Small intestine (tissue), 7 donors: ENCODE results near the gene ST3GAL3. TPM values are rescaled to one million over a fixed set of nuclear protein-coding genes. Genes with fewer than 3 reads are reported as not detected.

Source experiments
- DNase-seq, 2 donors: peaks; one replicate each; pipeline versions ENCODE4 v3.0.0 to v3.0.0-alpha.2; 2013
- FAIRE-seq: peaks from 2 replicates; lab custom pipeline; 2012; peaks lifted over from hg19 to GRCh38; lab: Jason Lieb, UNC
- H3K27ac ChIP-seq, 3 donors: one replicate each; pipeline ENCODE4 v1.5.1; 2013; ENCODE audit warnings: low read length in 2 of 3, mild to moderate bottlenecking in 2 of 3, control low read depth in 1 of 3, inconsistent platforms in 1 of 3, low read depth in 1 of 3, moderate library complexity in 1 of 3
- H3K27me3 ChIP-seq, 3 donors: one replicate each; pipeline ENCODE4 v1.6.1; 2013; ENCODE audit warnings: low read length in 3 of 3, inconsistent platforms in 1 of 3; ENCODE audit not compliant: control insufficient read depth in 3 of 3, insufficient read depth in 3 of 3
- H3K36me3 ChIP-seq, 3 donors: one replicate each; pipeline ENCODE4 v1.6.1; 2013; ENCODE audit warnings: low read length in 3 of 3, inconsistent platforms in 1 of 3, low read depth in 1 of 3, mild to moderate bottlenecking in 1 of 3, moderate library complexity in 1 of 3; ENCODE audit not compliant: control insufficient read depth in 3 of 3, insufficient read depth in 2 of 3
- H3K4me1 ChIP-seq, 3 donors: one replicate each; pipeline ENCODE4 v1.6.1; 2013; ENCODE audit warnings: low read length in 2 of 3, inconsistent platforms in 1 of 3, low read depth in 1 of 3, mild to moderate bottlenecking in 1 of 3, moderate library complexity in 1 of 3; ENCODE audit not compliant: control insufficient read depth in 3 of 3, insufficient read depth in 2 of 3
- H3K4me3 ChIP-seq, 3 donors: one replicate each; pipeline ENCODE4 v1.5.1; 2013; ENCODE audit warnings: low read length in 3 of 3, control low read depth in 1 of 3, inconsistent platforms in 1 of 3, low read depth in 1 of 3, mild to moderate bottlenecking in 1 of 3, moderate library complexity in 1 of 3
- H3K9me3 ChIP-seq, 2 donors: one replicate each; pipeline ENCODE4 v1.6.1; 2013; ENCODE audit warnings: low read depth in 1 of 2, low read length in 1 of 2; ENCODE audit not compliant: control insufficient read depth in 2 of 2, insufficient read depth in 1 of 2
- WGBS, 3 donors: extraction: QIAGEN DNeasy Blood & Tissue Kit; methylation state at CpG; one replicate each; pipeline ENCODE4 v1.1.7; 2013; 5-methylcytosine and 5-hydroxymethylcytosine counted together
- polyA plus RNA-seq, 4 donors: library from polyadenylated mRNA; stranded (reverse) in 3 of 4; unstranded in 1 of 4; fragments of 200-250 nt in 3 of 4; fragments of 120-200 nt in 1 of 4; gene quantifications; one replicate each; pipeline versions ENCODE4 v1.2.1 to v1.2.3, GENCODE V29; 2013
- donor health status: healthy with polysubstance abuse.
- donor health status: control.
- donor health status: control.
- donor health status: Bipolar disorder and iron deficiency.
- donor health status: healthy.

Gene ST3GAL3
- polyA plus RNA-seq, 4 donors, result 1.1 to 5.4 (median 3.7) TPM

DNA sequence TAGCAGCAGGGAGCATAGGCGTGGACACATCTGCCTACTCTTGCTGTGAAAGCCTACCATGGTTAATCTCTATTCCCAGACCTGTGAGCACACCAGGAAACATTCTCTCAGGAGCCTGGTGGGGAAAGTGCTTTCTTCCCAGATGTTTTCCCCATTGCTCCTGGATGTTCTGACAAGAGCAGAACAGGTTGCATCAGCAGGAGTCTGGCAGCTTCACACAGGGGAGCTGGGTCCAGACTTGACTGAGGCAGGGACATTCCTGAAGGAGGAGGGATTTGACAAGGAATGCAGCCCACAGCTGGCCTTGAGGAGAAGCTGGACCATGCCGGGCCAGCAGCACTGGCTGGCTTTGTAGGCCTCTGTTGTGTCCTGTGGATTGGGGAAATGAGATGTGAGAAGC, 205.3 kb downstream of the ST3GAL3 start:
- WGBS, 3 donors, result 72 to 88% (median 79%) methylated on average over 2 of the region's 2 CpGs
- H3K27ac ChIP-seq, result no peak overlapping the region

DNA sequence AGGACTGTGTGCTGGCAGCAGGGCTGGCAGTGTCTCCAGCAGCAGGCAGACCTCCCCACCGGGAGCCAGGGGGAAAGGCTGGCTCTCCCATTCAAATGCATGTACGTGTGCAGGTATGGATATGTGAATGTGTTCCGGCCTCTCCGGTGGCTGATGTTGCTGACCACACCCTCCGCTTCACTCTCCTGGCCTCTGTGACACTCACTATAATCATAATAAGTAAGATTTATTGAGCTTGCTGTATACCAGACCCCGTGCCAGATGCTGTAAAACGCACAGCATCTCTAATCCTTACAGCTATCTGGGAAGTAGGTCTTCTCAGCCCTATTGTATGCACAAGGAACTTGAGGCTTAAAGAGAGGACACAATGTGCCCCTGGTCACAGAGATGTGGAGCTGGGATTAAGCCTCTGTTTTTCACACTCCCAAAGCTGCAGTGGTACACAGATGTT, 205.7 kb downstream of the ST3GAL3 start:
- no peak overlapping the region for H3K27ac ChIP-seq
- 73 to 84% (median 79%) methylated on average over 7 of the region's 7 CpGs for WGBS, 3 donors
- no peaks in the 10 kb centered on the region for H3K9me3 ChIP-seq
- DNase-seq (no peak), FAIRE-seq (no peak)
- no peak overlapping the region for H3K4me3 ChIP-seq
- H3K36me3 ChIP-seq, result peaks cover 0 to 2% (median 0%) of the 10 kb centered on the region in 3 donors
- no peaks in the 10 kb centered on the region for H3K27me3 ChIP-seq
- H3K4me1 ChIP-seq, result no peaks in the 10 kb centered on the region

More for the DNA sequence above, 205.3 kb downstream of the ST3GAL3 start:
- FAIRE-seq (no peak), DNase-seq (no peak)
- Histone ChIP-seq H3K4me3 (no peak overlapping the region), H3K9me3 (no peaks in the 10 kb centered on the region), H3K36me3 (peaks cover 0 to 2% (median 0%) of the 10 kb centered on the region in 3 donors), H3K27me3 (no peaks in the 10 kb centered on the region), H3K4me1 (no peaks in the 10 kb centered on the region)

DNA sequence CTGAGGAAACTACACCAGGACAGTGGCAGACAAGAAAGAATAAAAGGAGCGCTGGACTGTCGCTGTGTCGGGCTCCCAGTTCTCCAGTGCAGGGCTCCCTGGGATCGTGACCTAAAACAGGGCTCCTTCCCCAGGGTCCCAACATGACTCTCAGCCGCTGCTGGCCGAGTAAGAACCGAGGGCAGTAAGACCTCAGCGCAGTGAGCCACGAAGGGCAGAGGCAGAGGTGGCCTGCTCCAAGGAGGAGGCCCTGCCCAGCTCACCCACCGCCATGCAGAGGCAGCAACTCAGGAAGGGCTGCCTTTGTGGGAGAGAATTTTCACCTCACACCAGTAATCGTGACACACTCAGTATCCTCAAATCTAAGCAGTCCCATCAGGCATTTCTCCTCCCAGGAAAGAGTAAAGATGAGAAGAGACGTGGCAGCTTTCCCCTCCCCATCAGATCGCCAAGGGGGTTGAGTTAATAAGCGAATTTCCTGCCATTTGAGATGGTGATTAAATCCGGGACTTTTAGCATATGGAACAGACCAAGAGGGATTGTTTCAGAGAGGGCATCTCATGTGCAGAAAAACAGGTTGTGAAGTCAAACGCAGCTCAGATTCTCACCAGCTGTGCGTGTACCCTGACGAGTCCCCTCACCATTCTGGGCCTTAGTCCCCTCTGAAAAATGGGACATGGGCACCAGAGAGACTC, 206.5 kb downstream of the ST3GAL3 start:
- DNase-seq, result no peak
- FAIRE-seq, result no peak
- no peaks in the 10 kb centered on the region for H3K27me3 ChIP-seq

DNA sequence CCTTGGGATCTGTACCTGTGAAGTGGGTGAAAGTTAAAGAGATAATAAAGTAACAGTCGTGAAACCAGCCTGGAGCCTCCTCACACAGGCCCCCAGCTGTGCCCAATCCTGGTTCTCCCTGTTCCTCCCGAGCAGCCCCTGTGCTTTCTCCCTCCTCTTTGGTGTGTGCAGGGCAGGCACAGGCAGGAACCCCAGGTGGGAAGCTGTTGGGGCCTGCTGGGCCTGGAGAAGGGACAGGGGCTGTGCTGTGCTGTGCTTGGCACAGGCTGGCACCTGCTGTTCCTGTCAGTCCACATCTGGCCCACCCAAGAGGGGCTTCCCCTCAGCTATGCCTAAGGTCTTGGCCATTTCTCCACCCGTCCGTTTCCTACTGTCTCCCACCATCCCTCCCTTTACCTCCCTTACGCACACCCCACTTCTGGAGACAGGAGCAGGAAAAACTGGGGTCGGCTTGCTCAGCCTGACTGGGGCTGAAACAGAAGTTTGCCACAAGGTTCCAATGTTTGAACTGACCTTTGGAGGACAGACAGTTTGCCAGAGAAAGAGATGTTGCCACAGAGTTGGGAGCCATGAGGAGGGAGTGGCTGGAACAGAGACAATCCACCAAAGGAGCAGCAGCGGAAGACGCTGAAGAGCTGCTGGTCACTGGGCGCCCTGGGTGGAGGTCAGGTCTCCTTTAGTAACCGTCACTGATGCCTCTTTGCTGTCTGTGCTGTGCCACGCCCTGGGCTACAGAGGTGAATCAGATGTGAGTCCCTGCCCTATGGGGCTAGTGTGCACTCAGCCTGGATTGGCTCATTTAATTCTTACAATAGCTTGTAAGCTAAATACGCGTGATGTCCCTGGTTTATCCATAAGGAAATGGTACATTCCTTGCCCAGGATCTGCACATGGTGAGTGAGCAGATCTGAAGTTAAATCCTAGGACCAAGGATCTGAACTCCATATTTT, 207.5 kb downstream of the ST3GAL3 start:
- no peak overlapping the region for H3K27ac ChIP-seq
- no peaks in the 10 kb centered on the region for H3K27me3 ChIP-seq
- FAIRE-seq, result no peak
- DNase-seq, result no peak
- no peak overlapping the region for H3K4me3 ChIP-seq
- H3K9me3 ChIP-seq, result no peaks in the 10 kb centered on the region
- no peaks in the 10 kb centered on the region for H3K4me1 ChIP-seq
- WGBS, 3 donors, result 86 to 89% (median 88%) methylated on average over 13 of the region's 13 CpGs
- H3K36me3 ChIP-seq, result peaks cover 0 to 2% (median 0%) of the 10 kb centered on the region in 3 donors

More for the DNA sequence above, 206.5 kb downstream of the ST3GAL3 start:
- H3K27ac ChIP-seq, result no peak overlapping the region
- no peaks in the 10 kb centered on the region for H3K9me3 ChIP-seq
- no peak overlapping the region for H3K4me3 ChIP-seq
- H3K36me3 ChIP-seq, result peaks cover 0 to 2% (median 0%) of the 10 kb centered on the region in 3 donors
- WGBS, 3 donors, result 86 to 93% (median 89%) methylated on average over 18 of the region's 18 CpGs
- no peaks in the 10 kb centered on the region for H3K4me1 ChIP-seq

DNA sequence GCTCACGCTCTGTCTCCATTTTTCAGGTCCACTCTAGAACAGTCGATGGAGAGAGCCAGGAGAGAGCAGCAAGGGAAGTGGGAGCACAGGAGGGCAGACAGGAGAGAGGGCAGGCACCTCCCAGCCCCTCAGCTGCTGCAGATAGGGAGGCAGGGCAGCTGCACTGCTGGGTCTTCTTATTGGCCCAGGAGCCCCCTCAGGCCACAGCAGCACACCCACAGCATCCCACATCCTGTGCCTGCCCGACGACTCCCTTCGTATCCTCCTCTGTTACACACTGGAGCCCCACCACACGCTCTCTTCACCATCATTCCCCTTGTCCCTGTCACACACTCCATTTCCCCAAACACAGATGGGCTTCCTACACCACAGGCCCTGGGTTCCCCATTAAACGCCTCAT, 212.6 kb downstream of the ST3GAL3 start:
- DNase-seq (no peak), FAIRE-seq (no peak)
- Histone ChIP-seq H3K27me3 (no peaks in the 10 kb centered on the region), H3K36me3 (peaks cover 0 to 2% (median 0%) of the 10 kb centered on the region in 3 donors), H3K9me3 (no peaks in the 10 kb centered on the region), H3K4me1 (no peaks in the 10 kb centered on the region), H3K27ac (no peak overlapping the region), H3K4me3 (no peak overlapping the region)
- 85 to 93% (median 90%) methylated on average over 7 of the region's 7 CpGs for WGBS, 3 donors

DNA sequence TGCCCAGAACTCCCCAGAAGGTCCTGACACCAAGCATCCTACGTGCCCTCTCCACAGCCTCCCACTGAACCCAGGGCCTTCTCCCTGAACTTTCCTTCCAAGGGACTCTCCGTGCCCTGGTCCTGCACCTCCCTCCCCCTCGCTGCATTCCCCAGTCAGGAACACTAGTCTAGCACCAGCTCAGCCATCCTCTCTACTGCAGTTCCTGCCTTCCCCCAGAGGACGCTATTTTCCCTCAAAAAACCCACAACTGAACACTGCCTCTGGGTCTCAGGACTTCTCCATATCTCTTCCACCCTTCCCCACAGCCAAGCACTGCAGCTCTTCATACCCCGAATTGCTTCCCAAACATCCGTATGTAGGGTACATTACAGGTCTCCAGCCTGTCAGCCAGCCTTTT, 213.7 kb downstream of the ST3GAL3 start:
- H3K4me3 ChIP-seq, result no peak overlapping the region
- H3K36me3 ChIP-seq, result peaks cover 0 to 6% (median 0%) of the 10 kb centered on the region in 3 donors
- H3K27ac ChIP-seq, result no peak overlapping the region
- no peaks in the 10 kb centered on the region for H3K9me3 ChIP-seq
- no peaks in the 10 kb centered on the region for H3K27me3 ChIP-seq
- H3K4me1 ChIP-seq, result no peaks in the 10 kb centered on the region
- WGBS, 3 donors, result 93 to 97% (median 96%) methylated on average over 5 to 6 of the region's 6 CpGs
- DNase-seq, result no peak
- no peak for FAIRE-seq

DNA sequence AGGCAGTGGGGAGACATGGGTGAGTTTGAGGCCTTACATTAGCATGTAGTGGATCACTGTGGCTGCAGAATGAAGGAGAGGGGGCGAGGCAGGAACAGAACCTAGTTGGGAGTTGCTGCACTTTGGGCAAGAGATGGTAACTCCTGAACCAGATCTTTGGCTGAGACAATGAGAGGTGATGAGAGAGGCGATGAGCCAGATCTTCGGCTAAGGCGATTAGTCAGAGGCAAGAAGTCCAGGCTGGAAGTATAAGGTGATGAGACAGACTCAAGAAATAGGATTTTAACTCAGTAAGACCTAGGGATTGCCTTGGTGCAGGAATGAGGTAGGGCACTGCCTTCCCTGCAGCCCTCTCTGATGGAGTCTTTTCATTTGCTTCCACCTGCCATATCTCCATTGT, 217.2 kb downstream of the ST3GAL3 start:
- no peak overlapping the region for H3K4me3 ChIP-seq
- no peak overlapping the region for H3K27ac ChIP-seq
- FAIRE-seq (no peak), DNase-seq (no peak)
- no peaks in the 10 kb centered on the region for H3K27me3 ChIP-seq
- H3K4me1 ChIP-seq, result no peaks in the 10 kb centered on the region
- peaks cover 0 to 8% (median 0%) of the 10 kb centered on the region in 3 donors for H3K36me3 ChIP-seq
- H3K9me3 ChIP-seq, result no peaks in the 10 kb centered on the region
- WGBS, 3 donors, result 82 to 97% (median 86%) methylated on average over 4 of the region's 4 CpGs

DNA sequence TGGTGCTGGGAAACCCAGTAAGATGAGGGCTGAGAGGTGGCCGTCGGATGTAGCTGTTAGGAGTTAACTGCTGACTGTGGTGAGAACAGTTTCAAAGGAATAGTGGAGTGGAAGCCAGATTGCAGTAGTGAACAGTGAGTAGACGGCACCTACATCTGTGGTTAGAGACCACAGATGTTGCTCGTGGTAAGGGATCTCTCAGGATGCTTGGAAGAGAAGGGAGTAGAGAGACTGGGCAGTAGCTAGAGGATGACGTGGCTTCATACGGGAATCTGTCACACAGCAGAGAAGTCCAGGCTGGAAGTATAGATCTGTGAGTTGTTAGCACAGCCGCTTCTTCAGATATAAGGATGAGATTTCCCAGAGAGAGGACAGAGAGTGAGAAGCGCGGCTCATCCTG, 218.5 kb downstream of the ST3GAL3 start:
- no peaks in the 10 kb centered on the region for H3K4me1 ChIP-seq
- peaks cover 0 to 18% (median 0%) of the 10 kb centered on the region in 3 donors for H3K36me3 ChIP-seq
- DNase-seq (no peak), FAIRE-seq (no peak)
- H3K27ac ChIP-seq, result no peak overlapping the region
- H3K27me3 ChIP-seq, result no peaks in the 10 kb centered on the region
- no peak overlapping the region for H3K4me3 ChIP-seq
- no peaks in the 10 kb centered on the region for H3K9me3 ChIP-seq
- WGBS, 3 donors, result 89 to 92% (median 91%) methylated on average over 9 of the region's 9 CpGs
